ENCODE results near the gene S100PBP. TPM values are rescaled to one million over a fixed set of nuclear protein-coding genes. Genes with fewer than 3 reads are reported as not detected.

Gene S100PBP
- total RNA-seq, 1 donor from 2014 or later: 26.9 TPM

DNA sequence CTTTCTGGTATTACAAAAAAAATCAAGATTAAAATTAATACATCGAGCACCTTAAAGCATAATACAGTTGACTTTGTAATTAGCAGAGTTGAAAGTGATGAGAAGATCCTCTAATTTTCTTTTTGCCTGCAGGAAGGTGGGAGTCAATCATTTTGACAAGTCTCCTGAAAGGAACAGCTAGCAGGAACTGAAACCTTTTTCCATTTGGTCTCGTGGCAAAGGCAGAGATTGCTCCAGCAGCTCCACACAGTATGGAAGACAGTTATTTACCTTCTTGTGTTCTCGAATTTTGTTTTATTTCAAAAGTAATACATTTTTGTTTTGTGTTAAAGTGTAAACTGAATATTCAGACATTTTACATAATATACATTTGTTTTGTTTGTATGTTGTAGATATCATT lies 7.7 kb downstream of the S100PBP start:
- no peak for DNase-seq (ENCODE audit: low spot score)

DNA sequence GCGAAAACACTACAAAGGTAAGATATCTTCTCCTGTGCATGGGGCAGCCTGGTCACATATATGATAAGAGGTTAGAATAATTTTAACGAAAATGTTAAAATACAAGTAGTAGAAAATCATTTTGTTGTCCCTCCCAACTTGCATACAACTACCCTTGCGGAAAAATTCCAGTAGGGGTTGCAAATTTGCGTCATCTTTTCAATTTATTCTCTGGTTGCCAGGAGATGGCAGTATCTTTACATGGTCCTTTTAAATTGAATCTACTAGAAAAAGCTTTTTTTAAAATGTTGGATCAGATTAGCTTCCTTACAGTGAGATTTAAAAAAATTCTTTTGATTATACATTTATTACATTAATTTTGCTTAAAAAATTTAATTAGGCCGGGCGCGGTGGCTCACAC lies 10.9 kb downstream of the S100PBP start:
- no peak for DNase-seq (ENCODE audit: low spot score)

GRCh38 chr1:32830092-32830852 lies 12.8 kb downstream of the S100PBP start:
- no peak for DNase-seq (ENCODE audit: low spot score)

- no peak for DNase-seq (ENCODE audit: low spot score)
Observed at GRCh38 chr1:32831878-32832277, 14.4 kb downstream of the S100PBP start.

GRCh38 chr1:32848354-32849063 lies 31.1 kb downstream of the S100PBP start:
- no peak for DNase-seq (ENCODE audit: low spot score)

- DNase-seq (ENCODE audit: low spot score): no peak
Observed at GRCh38 chr1:32855861-32856617, 38.6 kb downstream of the S100PBP start.

DNA sequence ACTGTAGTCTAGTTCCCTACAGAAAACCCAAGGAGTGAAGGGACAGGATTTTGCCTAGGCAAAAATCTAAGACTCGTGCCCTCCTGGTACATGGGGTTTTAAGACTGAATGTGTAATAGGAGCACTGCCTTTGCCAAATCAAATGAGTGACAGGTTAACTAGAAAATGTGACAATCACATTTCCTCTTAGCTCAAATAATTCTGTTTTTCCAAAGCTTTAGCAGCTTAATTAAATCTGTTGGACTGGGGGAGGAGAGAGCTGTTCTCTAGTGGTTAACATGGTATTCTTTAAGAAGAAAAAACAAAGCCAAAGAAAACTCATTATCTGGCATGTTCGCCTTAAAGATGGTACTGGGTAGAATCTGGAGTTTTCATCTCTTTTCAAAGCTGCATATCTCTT lies 40.7 kb downstream of the S100PBP start:
- no peak for DNase-seq (ENCODE audit: low spot score)

DNA sequence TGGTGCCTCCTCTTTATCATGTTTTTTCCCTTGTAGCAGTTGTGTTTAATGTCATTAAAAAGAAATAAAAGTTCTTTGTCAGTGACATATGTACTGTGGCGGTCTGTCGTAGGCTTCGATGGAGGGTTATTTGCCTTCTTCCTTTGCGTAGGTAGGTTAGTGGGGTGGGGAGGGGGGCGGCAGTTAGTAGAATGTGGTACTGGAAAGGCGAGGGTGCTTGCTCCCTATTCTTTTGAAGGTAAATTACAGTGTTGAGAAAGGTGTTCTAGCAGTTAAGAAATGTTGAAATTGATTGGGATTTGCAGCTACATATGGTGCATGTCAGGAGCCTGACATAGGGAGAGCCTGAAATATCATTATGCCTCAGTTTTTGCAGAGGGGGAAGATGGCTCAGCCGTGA lies 41.3 kb downstream of the S100PBP start:
- no peak for DNase-seq (ENCODE audit: low spot score)

DNA sequence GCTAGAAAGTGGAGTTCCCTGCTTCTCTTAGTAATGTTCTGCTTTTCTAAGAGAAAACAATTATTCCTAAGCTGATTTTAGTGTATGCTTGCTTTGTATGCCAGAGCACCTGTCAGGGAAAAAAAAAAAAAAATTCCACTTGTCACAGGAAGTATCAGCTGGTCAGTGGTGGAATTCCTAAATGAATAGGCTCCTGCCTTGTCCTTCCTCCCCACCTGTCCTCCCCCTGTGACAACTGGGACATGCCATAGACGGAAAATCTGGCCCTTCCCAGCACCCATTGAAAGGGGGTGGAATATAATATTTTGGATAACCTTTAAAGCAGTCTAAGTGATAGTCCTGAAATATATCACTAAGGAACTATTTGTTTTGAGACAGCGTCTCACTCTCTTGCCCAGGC lies 42.5 kb downstream of the S100PBP start:
- DNase-seq (ENCODE audit: low spot score): no peak

DNA sequence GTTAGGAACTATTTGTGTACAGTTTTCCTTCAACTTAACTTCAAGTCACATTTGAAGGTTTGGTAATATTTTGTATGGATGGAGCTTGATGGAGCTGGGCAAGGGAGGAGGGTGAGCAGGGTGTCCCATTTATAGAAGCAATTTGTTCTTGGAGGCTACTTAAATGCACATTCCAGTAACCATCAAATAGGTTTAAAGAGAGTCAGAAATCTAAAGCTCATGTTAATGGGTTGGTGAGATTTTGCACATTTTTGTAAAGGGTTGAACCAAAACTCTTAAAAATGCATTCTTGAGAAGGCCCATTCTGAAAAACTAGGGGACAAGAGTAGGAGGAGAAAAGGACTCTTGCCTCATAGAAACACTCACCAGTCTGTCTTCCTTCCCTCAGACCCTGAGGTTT lies 43.1 kb downstream of the S100PBP start:
- no peak for DNase-seq (ENCODE audit: low spot score)

GRCh38 chr1:32861904-32862695 lies 44.6 kb downstream of the S100PBP start:
- DNase-seq (ENCODE audit: low spot score): no peak

GRCh38 chr1:32863218-32863880 lies 45.9 kb downstream of the S100PBP start:
- no peak for DNase-seq (ENCODE audit: low spot score)

GRCh38 chr1:32863881-32864245 lies 46.4 kb downstream of the S100PBP start:
- DNase-seq (ENCODE audit: low spot score): no peak

GRCh38 chr1:32864375-32865019 lies 47.0 kb downstream of the S100PBP start:
- DNase-seq (ENCODE audit: low spot score): no peak

DNA sequence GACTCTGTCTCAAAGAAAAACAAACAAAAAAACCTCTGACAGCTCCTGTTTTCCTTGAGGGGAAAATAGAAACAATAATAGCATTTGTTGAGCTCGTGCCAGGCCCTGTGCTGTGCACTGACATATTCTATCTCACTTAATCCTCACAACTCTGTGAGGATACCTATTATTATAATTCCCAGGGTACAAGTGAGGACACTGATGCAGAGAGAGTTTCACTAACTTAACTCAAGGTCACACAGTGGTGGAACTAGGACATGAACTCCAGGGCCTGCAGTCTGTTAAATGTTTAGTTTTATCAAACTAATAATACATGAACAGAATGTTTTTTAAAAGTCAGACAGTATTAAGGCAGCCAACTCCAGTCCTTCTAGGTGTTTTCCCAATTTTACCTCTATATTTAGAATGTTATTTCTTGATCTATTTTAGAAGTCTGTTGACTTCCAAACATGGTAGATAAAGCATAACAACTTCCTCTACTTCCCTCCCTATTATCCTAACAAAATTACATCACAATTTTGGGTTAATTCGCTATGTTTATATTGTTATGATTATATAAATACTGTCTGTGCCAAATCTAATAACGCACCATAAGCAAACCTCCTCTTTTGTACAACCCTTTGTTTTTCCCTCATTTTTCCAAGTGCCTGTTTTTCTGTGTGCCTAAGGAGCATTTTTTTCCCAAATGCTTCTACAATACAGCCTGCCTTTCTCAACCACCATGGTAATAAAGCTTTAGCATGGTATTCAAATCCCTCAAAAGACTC lies 48.4 kb downstream of the S100PBP start:
- no peak for DNase-seq (ENCODE audit: low spot score)

- DNase-seq (ENCODE audit: low spot score): no peak
Observed at GRCh38 chr1:32867151-32867550, 49.7 kb downstream of the S100PBP start.

- no peak for DNase-seq (ENCODE audit: low spot score)
Observed at GRCh38 chr1:32867671-32868070, 50.2 kb downstream of the S100PBP start.

- no peak for DNase-seq (ENCODE audit: low spot score)
Observed at GRCh38 chr1:32868085-32868484, 50.6 kb downstream of the S100PBP start.

- no peak for DNase-seq (ENCODE audit: low spot score)
Observed at GRCh38 chr1:32868806-32869455, 51.5 kb downstream of the S100PBP start.

Data from mucosa of gallbladder (tissue), 1 donor.